Stimulated activated CD4-positive, alpha-beta T cell treated with anti-CD3 and anti-CD28 coated beads, Interleukin-4, amount 100 ng/mL, for 24 hours (primary cell): ENCODE results near the gene MILR1.
"Not testable (repeated sequence)": the region's sequence is repeated elsewhere in the genome, so short reads cannot be mapped to it uniquely, and the experiment has no call there.

Source experiments
- DNase-seq: peaks from one replicate; pipeline ENCODE4 v3.0.0-alpha.2; 2020

The MILR1 gene

GRCh38 chr17:64448665-64449512, at the start of gene MILR1:
TSS of gene MILR1 (plus strand) at chr17:64449115. CDS start at chr17:64449169, 54 bp downstream.
- DNase-seq = no peak

GRCh38 chr17:64399767-64400156, 49.2 kb upstream of the MILR1 start:
- no peak for DNase-seq

DNA sequence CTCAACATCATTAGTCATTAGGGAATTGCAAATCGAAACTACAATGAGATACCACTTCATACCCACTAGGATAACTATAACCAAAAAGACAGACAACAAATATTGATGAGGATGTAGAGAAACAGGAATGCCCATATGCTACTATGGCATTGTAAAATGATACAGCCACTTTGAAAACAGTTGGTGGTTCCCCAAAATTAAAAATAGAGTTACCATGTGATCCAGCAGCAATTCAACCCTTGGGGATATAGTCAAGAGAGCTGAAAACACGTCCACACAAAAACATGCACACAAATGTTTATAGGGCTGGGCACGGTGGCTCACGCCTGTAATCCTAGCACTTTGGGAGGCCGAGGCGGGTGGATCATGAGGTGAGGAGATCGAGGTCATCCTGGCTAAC, 48.3 kb upstream of the MILR1 start:
- no peak for DNase-seq

DNA sequence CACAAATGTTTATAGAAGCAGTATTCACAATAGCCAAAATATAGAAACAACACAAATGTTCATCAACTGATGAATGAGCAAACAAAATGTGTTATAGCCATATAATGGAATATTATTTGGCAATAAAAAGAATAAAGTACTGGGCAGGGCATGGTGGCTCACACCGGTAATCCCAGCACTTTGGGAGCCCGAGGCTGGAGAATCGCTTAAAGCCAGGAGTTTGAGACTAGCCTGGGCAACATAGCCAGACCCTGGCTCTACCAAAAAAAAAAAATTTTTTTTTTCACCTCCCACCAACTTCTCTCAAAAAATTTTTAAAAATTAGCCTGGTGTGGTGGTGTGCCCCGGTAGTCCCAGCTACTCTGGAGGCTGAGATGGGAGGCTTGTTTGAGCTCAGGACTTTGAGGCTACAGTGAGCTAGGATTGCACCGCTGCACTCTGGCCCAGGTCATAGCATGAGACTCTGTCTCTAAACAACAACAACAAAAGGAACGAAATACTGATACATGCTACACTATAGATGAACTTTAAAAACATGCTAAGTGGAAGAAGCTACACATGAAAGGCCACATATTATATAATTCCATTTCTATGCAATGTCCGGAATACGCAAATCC, 47.6 kb upstream of the MILR1 start:
- no peak for DNase-seq

DNA sequence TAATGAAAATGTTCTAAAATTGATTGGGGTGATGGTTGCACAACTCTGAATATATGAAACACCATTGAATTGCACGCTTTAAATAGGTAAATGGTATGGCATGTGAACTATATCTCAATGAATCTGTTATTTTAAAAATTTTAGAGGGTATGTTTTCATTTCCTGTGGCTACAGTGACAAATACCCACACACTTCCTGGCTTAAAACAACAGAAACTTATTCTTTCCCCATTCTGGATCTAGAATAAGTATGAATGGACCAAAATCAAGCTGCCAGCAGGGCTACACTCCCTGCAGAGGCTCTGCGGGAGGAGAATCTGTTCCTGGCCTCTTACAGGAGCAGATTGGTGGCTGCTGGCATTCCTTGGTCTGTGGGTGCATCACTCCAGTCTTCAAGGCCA, 47.0 kb upstream of the MILR1 start:
- DNase-seq = no peak

DNA sequence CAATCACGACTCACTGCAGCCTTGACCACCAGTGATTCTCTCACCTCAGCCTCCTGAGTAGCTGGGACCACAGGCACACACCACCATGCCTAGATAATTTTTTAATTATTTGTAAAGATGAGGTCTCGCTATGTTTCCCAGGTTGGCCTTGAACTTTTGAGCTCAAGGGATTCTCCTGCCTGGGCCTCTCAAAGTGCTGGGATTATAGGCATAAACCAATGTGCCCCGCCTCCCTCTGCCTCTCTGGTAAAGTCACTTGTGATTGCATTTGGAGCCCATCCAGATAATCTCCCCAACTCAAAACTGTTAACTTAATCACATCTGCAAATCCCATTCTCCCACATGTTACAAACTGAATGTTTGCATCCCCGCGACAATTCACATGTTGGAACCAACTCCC, 46.4 kb upstream of the MILR1 start:
- no peak for DNase-seq

- DNase-seq = no peak
Observed at GRCh38 chr17:64403881-64404460, 44.9 kb upstream of the MILR1 start.

- no peak for DNase-seq
Observed at GRCh38 chr17:64406321-64407200, 42.4 kb upstream of the MILR1 start.

- DNase-seq = no peak
Observed at GRCh38 chr17:64410750-64411490, 38.0 kb upstream of the MILR1 start.

DNA sequence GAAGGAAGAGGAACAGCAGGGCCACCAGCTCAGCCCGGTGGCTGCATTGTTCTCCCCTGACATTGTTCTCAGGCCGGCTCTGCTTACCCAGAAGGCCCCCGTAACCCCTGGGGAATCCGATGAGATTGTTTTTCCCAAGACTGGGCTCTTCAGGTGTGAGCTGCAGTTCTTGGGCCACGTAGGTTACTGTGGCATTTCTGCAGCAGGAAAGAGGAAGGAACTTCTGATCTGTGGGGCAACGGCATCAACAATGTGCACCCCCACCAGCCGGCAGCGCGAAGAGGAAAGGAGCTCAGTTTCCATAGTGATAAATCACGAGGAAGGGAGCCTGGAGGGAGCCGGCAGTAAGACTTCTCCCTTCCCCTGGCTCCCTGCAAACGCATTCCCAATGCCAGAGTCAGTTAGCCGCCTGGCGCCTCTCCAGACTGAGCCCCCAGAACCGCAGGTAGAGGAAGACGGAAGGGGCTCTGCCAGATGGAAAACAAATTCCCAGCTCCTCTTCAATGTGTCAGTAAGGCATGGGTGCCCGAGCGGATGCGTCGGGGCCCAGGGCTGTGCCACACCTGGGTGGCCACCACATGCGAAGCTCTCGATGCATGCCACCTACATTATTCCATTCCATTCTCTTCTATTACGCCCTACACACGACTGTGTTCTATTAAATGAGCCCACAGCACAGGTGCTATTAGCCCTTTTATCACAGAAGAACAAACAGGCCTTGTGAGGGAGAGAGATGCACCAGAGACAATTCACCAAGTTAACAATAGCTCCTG, 36.7 kb upstream of the MILR1 start:
- DNase-seq = no peak

- no peak for DNase-seq
Observed at GRCh38 chr17:64412944-64413381, 36.0 kb upstream of the MILR1 start.

DNA sequence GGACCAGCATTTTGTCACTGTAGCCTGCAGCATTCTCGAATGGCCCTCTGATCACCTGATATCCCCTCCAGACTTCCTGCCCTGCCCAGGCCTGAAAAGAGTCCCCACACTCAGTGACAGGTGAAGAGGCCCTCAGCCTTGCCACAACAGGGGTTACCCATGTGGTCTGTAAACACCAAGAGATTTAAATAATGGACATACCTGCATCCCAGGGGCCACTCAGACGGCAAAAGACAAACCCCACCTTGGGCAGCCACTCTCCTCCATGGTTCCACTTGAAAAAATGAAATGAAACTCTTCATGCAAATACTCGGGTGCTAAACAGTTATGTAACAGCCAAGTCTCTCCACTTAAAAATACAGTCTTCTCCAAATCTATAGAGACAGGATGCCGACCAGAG, 35.4 kb upstream of the MILR1 start:
- DNase-seq = no peak

- DNase-seq = no peak
Observed at GRCh38 chr17:64418506-64419339, 30.2 kb upstream of the MILR1 start.

DNA sequence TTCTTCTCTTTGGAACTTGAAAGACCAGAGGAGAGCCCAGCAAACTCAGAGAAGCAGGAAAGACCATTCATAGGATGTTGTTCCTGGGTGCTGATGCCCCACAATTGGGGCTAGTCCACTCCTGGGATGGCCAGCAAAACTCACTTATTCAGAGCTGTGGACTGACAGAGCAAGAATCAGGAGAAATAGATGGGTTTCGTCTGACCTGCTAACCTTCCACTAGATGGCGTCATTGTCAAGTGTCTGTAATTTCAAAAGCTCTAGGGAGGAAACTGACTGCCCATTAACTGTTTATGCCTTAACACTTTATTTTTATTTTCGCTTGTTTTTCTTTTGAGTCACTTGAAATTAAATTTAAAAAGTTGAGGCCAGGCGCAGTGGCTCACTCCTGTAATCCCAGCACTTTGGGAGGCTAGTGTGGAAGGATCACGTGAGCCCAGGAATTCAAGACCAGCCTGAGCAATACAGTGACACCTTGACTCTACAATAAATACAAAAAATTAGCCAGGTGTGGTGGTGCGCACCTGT, 28.7 kb upstream of the MILR1 start:
- peak; percentile 42 for DNase-seq

DNA sequence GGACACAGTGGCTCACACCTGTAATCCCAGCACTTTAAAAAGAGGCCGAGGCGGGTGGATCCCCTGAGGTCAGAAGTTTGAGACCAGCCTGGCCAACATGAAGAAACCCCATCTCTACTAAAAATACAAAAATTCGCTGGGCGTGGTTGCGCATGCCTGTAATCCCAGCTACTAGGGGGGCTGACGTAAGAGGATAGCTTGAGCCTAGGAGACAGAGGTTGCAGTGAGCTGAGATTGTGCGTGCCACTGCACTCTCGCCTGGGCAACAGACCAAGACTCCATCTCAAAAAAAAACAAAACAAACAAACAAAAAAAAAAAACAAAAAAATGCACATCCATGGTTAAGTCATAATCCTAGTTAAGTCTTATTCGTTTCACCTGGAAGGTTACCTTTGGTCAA, 26.8 kb upstream of the MILR1 start:
- DNase-seq = not testable (repeated sequence)

DNA sequence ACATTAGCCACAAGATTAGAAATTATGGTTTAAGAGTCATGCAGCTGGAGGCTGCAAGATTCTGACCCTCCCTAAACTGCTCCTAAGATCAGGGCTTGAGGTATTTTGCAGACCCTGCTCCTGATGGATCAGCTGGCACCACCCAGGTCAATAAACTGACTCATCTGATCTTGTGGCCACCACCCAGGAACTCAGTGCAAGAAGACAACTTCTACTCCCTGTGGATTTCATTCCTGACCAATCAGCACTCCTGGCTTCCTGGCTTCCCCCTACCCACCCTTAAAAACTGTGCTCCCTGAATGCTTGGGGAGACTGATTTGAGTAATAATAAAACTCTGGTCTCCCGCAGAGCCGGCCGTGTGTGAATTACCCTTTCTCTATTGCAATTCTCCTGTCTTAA, 25.0 kb upstream of the MILR1 start:
- no peak for DNase-seq

GRCh38 chr17:64424324-64424849, 24.5 kb upstream of the MILR1 start:
- DNase-seq = no peak

GRCh38 chr17:64425191-64425590, 23.7 kb upstream of the MILR1 start:
- no peak for DNase-seq

DNA sequence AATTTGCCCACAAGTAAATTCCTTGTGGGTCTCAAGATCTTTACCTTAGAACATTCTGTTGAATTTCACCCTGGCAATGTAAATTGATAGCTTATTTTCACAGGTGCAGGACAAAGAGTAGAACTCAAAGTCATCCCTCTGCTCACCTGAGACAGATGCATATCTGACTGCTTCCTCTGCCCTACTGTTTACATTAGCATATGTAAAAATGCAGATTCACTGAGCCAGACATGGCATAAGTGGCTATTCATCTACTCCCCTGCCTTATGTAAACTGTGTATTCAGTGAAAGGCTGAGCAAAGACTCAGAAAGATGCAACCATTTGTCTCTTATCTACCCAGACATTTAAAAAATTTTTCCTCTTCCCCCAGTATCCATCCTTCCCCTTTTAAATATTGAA, 22.3 kb upstream of the MILR1 start:
- DNase-seq = no peak

GRCh38 chr17:64428406-64428805, 20.5 kb upstream of the MILR1 start:
- DNase-seq = no peak
